IPS DF 4.7 (cell line): ENCODE results near the gene STK4.

Experiments used
- DNase-seq: peaks from one replicate; pipeline ENCODE4 v3.0.0-alpha.2; 2013; ENCODE audit warnings: low spot score; ENCODE audit errors: extremely low read depth

The STK4 gene

DNA sequence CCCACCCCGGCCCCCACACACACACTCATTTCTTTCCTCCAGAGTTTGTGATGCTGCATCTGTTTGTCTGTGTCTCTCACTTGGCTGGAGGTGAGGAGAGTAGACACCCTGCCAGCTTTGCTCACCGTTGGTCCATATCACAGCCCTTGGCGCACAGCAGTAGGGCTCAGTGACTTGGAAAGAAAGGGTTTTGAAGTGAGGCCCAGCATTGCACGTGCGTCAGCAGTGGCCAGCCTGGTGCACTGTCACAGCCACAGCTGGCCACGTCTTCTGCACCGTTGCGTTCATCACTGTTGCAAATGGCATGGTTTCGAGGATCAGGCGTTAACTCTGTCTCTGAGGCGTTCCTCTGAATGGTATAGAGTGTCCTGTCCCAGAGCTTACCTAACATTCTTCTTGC, 145.0 kb downstream of the STK4 start:
- DNase-seq = no peak

DNA sequence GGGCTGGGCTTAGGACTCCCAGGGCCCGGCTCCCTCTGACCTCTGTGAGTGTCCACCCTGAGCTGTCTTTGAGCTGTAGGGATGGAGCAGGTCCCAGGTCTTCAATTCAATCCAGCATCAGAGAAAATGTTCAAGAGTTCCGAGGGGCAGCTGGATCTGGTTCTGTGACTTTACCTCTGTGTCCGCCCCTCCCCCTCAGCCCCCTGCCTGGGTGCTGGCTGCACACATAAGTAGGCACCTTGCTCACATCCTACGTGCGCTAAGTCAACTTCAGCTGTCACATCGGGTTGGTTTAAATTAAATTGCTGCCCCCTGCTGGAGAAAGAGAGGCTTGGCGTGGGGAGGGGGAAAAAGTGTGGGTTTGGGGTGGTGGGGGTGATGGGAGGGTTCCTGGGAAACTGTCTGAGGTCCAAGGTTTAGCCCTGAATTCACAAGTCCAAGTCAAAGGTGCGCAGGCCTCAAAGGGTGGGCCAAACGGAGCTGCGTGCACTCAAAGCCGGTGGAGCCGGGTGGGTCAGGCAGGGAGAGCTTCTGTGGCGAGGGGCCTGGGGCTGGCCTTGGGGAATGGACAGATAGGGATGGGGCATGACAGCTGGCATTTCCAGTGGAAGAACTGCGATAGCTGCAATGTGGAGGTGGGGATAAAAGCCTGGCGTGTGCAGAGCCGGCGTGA, 145.6 kb downstream of the STK4 start:
- no peak for DNase-seq

DNA sequence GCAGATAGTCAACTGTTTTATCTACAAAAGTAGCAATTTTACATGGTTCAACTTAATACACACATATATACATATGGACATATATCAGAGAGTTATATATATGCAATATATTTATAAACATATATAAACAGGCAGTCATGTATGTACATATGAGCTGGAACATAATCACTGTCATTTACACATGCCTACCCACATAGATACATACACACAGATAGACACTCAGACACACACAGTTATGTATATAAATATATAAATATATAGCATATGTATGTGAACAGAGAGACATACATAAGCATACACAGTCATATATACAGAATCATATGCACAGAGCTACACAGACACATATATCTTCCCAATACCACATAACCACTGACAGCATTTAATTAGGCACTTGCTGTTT, 146.4 kb downstream of the STK4 start:
- DNase-seq = no peak

DNA sequence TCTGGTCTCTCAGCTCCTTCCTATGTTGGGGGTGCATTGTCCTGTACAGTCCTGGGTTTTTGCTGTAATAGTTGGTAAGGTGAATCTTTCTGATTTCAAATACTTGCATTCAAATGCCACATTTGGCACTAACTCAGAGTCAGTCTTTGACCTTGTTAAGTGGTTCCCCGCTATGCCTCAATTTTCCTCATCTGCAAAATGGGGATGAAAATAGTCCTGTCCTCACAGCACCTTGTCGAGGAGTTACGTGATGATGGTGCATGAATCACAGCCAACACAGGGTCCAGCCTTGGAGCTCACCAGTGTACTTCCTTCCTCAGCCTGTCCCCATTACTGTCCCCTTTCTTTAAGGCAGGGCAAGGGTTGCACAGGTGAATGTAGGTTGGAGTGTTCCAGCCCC, 147.6 kb downstream of the STK4 start:
- DNase-seq = no peak

DNA sequence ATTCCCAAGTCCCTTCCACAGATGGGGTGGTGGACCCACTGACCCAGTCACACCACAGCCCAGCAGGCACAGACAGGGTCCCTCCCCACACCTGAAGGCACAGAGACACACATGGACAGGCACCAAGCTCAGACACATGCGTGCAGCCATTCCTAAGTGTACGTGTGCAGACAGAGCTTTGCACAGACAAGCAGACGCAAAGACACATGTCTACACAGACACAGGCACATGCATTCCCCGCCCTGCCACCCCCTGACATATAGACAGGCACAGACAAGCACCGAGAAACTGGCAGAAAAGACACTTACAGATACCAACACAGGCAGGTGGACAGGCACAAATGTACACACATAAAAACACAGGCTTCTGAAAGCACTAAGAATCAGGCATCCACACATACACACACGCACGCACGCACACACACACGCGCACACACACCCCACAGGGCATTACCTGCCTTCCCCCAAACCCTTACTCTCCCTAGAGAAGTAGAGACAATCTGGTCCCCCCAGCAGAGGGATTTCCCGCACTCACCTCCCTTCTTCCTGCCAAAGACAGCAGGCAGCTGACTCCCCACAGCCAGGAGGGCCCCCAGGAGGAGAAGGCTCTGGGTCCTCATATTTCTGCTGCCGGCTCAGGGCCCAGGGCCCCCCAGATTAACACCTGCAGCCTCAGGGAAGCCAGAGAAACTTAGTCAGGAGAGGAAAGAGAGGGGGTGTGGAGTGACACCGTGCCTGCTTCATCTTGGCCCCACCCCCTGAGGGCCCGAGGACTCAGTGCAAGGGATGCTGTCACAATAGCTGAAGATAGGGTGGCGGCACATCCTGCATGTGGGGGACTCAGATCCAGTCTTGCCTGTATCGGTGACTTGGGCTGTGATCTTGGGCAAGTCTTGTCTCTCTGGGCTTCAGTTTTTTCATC, 148.4 kb downstream of the STK4 start, which contains the start of gene WFDC5:
Gene WFDC5, minus strand, starts transcription at position 710 of the 921 bp plus-strand sequence. Its CDS starts 91 bp downstream, at position 619.
- DNase-seq = no peak

DNA sequence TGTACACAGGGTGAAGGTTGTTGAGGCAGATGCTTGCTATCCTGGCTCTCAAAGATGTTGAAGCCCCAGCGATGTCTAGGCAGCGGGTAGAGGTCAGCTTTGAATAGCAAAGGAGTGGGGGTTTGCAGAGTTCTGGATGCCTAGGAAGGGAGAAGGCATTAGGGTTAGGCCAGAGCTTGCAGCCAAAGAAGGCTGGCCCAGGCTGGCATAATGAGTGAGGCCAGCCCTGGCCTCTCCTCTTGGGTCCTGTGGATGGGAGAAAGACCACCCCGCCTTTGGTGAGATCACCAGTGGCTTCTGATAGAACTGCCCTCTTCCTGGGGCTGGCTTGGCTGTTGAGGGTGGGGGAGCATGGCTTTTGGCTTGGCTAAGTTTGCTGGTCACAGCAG, 149.1 kb downstream of the STK4 start:
- no peak for DNase-seq

- DNase-seq = no peak
Measured at GRCh38 chr20:45115829-45116228, 149.5 kb downstream of the STK4 start.

GRCh38 chr20:45117581-45117980, 151.3 kb downstream of the STK4 start:
- no peak for DNase-seq

- DNase-seq = no peak
Measured at GRCh38 chr20:45118028-45118427, 151.7 kb downstream of the STK4 start.

GRCh38 chr20:45119556-45120266, 153.4 kb downstream of the STK4 start:
- DNase-seq = no peak

DNA sequence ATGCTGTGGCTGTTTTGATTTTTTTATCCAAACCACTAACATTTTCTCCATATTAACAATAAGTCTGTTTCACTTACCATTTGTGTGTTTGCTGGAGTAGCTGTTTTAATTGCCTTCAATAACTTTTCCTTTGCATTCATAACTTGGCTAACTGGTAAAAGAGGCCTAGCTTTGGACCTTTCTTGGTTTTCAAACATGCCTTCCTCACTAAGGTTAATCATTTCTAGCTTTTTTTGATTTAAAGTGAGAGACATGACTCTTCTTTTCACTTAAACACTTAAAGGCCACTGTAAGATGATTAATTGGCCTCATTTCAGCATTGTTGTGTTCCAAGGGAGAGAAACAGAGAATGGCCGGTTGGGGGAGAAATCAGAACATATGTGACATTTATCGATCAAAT, 155.1 kb downstream of the STK4 start:
- no peak for DNase-seq

- no peak for DNase-seq
Measured at GRCh38 chr20:45124365-45124764, 158.1 kb downstream of the STK4 start, which contains the start of gene WFDC12. TSS of gene WFDC12 (minus strand) at chr20:45124465. CDS start at chr20:45124447, 18 bp downstream.

DNA sequence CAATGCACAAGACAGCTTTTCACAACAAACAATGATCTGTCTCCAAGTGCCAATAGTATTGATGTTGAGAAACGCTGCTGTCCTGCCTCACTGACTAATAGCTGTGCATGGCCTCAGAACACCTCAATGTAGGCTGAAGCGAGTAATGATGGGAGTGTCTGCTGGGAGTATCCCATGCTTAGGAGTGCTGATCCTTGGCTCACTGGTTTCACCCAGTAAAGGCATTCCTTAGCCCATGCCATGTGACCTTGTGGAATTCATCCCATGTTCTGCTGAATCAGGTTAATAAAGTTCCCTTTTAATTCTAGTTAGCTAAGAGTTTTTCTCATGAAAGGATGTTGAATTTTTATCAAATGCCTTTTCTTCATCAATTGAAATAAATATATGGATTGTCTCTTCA, 161.8 kb downstream of the STK4 start:
- no peak for DNase-seq
